HCT116 (cell line): Measurements from ENCODE around the gene CD320. TPM values are rescaled to one million over a fixed set of nuclear protein-coding genes. Genes with fewer than 3 reads are reported as not detected.
"Not testable (repeated sequence)": the region's sequence is repeated elsewhere in the genome, so short reads cannot be mapped to it uniquely, and the experiment has no call there.

Source experiments
- ATAC-seq: fragments of 200-7000 bp; cut with Tn5 transposase; 2 replicates; pipeline ENCODE4 v1.9.1; 2020; ENCODE audit warnings: mild to moderate bottlenecking, moderate library complexity
- BruUV-seq: library from RNA; stranded (reverse); fragments of 400-500 nt; replicated peaks from 2 replicates; lab custom pipeline; 2021; lab: Mats Ljungman, UMichigan
- CTCF ChIA-PET: fragments of 300-600 bp; sonication (Branson Sonifier 250); formaldehyde crosslinking; loops from one replicate; lab custom pipeline; 2021; ENCODE audit warnings: antibody characterized with exemption; lab: Charles Lee
- POLR2A ChIA-PET: fragments of 300-600, 350-600 bp; sonication (Branson Sonifier 250); formaldehyde crosslinking; loops from one replicate; lab custom pipeline; 2021; ENCODE audit warnings: antibody characterized with exemption; lab: Charles Lee
- RAD21 ChIA-PET, 2 experiments: fragments of 300-600 bp; sonication (Branson Sonifier 250); formaldehyde crosslinking; loops; one replicate each; lab custom pipeline; 2023; ENCODE audit warnings: low total read pairs in 2 of 2; ENCODE audit not compliant: uncharacterized antibody in 2 of 2, unreplicated experiment in 2 of 2, low non-redundant PET in 1 of 2; lab: Charles Lee
- DNase-seq: peaks from one replicate; pipeline ENCODE4 v3.0.0-alpha.2; 2010; ENCODE audit warnings: low read depth, low spot score
- H2AFZ ChIP-seq: fragments of 200-600 bp; shearing (Covaris generic), sonication (generic); 2 replicates; pipeline ENCODE4 v1.6.1; 2017; ENCODE audit warnings: low read depth, mixed run types, mixed read lengths, antibody characterized with exemption, low read length; ENCODE audit not compliant: poor library complexity, severe bottlenecking
- H3K27ac ChIP-seq: 2 replicates; pipeline ENCODE4 v1.5.1; 2012; ENCODE audit warnings: low read depth, low read length
- H3K27me3 ChIP-seq: fragments of 200-600 bp; sonication (generic); 2 replicates; pipeline ENCODE4 v1.6.1; 2016; ENCODE audit warnings: mixed run types, low read length, mixed read lengths; ENCODE audit not compliant: insufficient read depth
- H3K36me3 ChIP-seq, 2 experiments: fragments of 200-500 bp in 1 of 2; fragments of 200-600 bp in 1 of 2; sonication (Bioruptor generic) in 1 of 2; sonication (generic) in 1 of 2; 2 replicates each; pipeline versions ENCODE4 v1.5.1 to v1.6.1; 2014 to 2016; ENCODE audit warnings: low read length in 2 of 2, inconsistent platforms in 1 of 2, mixed read lengths in 1 of 2, mixed run types in 1 of 2; ENCODE audit not compliant: insufficient read depth in 2 of 2, control insufficient read depth in 1 of 2
- H3K4me1 ChIP-seq, 2 experiments: fragments of 200-600 bp in 1 of 2; sonication (generic) in 1 of 2; 2 replicates each; pipeline versions ENCODE4 v1.5.1 to v1.6.1; 2012 to 2017; ENCODE audit warnings: low read length in 2 of 2, inconsistent platforms in 1 of 2, mild to moderate bottlenecking in 1 of 2, mixed read lengths in 1 of 2, mixed run types in 1 of 2, moderate library complexity in 1 of 2; ENCODE audit not compliant: insufficient read depth in 2 of 2, control insufficient read depth in 1 of 2
- H3K4me2 ChIP-seq: fragments of 200-600 bp; sonication (generic); 2 replicates; pipeline ENCODE4 v1.6.1; 2017; ENCODE audit warnings: mixed run types, low read length, mixed read lengths
- H3K4me3 ChIP-seq, 2 experiments: fragments of 200-600 bp in 1 of 2; sonication (generic) in 1 of 2; replicated peaks in 1 of 2; 2 replicates each; pipeline ENCODE4 v1.5.1; 2011 to 2016; ENCODE audit warnings: low read length in 2 of 2, control low read depth in 1 of 2, low read depth in 1 of 2, mild to moderate bottlenecking in 1 of 2, mixed read lengths in 1 of 2, mixed run types in 1 of 2
- H3K79me2 ChIP-seq: fragments of 200-600 bp; sonication (generic); 2 replicates; pipeline ENCODE4 v1.6.1; 2017; ENCODE audit warnings: mild to moderate bottlenecking, mixed run types, low read length, moderate library complexity, mixed read lengths; ENCODE audit not compliant: insufficient read depth
- H3K9ac ChIP-seq: fragments of 200-600 bp; sonication (generic); 2 replicates; pipeline ENCODE4 v1.6.1; 2016; ENCODE audit warnings: low read length, mixed read lengths
- H3K9me2 ChIP-seq: fragments of 200-600 bp; sonication (generic), shearing (Covaris generic); 2 replicates; pipeline ENCODE4 v1.6.1; 2017; ENCODE audit warnings: mixed run types, mild to moderate bottlenecking, moderate library complexity; ENCODE audit not compliant: insufficient read depth
- H3K9me3 ChIP-seq, 2 experiments: fragments of 200-500 bp in 1 of 2; fragments of 200-600 bp in 1 of 2; sonication (Bioruptor generic) in 1 of 2; sonication (generic) in 1 of 2; 2 replicates each; pipeline ENCODE4 v1.6.1; 2014 to 2017; ENCODE audit warnings: low read length in 2 of 2, mixed read lengths in 2 of 2, inconsistent platforms in 1 of 2, low read depth in 1 of 2, mild to moderate bottlenecking in 1 of 2, mixed run types in 1 of 2, moderate library complexity in 1 of 2; ENCODE audit not compliant: control insufficient read depth in 1 of 2, insufficient read depth in 1 of 2
- H4K20me1 ChIP-seq: fragments of 200-600 bp; sonication (generic), shearing (Covaris generic); 2 replicates; pipeline ENCODE4 v1.6.1; 2017; ENCODE audit warnings: mixed run types, mild to moderate bottlenecking, moderate library complexity; ENCODE audit not compliant: insufficient read depth
- ATF3 ChIP-seq: IDR thresholded peaks from 2 replicates; pipeline ENCODE4 v1.6.1; 2012
- CBX3 ChIP-seq: IDR thresholded peaks from 2 replicates; pipeline ENCODE4 v1.6.1; 2012; ENCODE audit warnings: low read depth
- CEBPB ChIP-seq: IDR thresholded peaks from 2 replicates; pipeline ENCODE4 v1.6.1; 2012; ENCODE audit warnings: low read depth
- EGR1 ChIP-seq: IDR thresholded peaks from 2 replicates; pipeline ENCODE4 v1.6.1; 2012; ENCODE audit warnings: low read depth
- ELF1 ChIP-seq: IDR thresholded peaks from 2 replicates; pipeline ENCODE4 v1.6.1; 2012; ENCODE audit warnings: low read depth, borderline replicate concordance
- EZH2phosphoT487 ChIP-seq: fragments of 200-600 bp; IDR thresholded peaks from 2 replicates; pipeline ENCODE4 v1.6.1; 2018; ENCODE audit warnings: antibody characterized with exemption, borderline replicate concordance
- FOSL1 ChIP-seq: IDR thresholded peaks from 2 replicates; pipeline ENCODE4 v1.6.1; 2012; ENCODE audit warnings: low read depth
- JUND ChIP-seq: IDR thresholded peaks from 2 replicates; pipeline ENCODE4 v1.6.1; 2012
- POLR2A ChIP-seq: IDR thresholded peaks from 2 replicates; pipeline ENCODE4 v1.7.0; 2011; ENCODE audit warnings: borderline replicate concordance; ENCODE audit not compliant: insufficient read depth, insufficient read length; ENCODE audit errors: extremely low read depth
- RAD21 ChIP-seq: IDR thresholded peaks from 2 replicates; pipeline ENCODE4 v1.6.1; 2012; ENCODE audit warnings: low read depth, mild to moderate bottlenecking
- SIN3A ChIP-seq: IDR thresholded peaks from 2 replicates; pipeline ENCODE4 v1.6.1; 2012; ENCODE audit warnings: low read depth
- SP1 ChIP-seq: IDR thresholded peaks from 2 replicates; pipeline ENCODE4 v1.6.1; 2012; ENCODE audit warnings: low read depth
- ZFX ChIP-seq: fragments of 450-650 bp; IDR thresholded peaks from 2 replicates; pipeline ENCODE4 v1.6.1; 2017
- ZNF274 ChIP-seq: fragments of 200-500 bp; sonication (Bioruptor generic); IDR thresholded peaks from 2 replicates; pipeline ENCODE4 v1.6.1; 2014; ENCODE audit warnings: mild to moderate bottlenecking, low read depth, low read length, inconsistent platforms
- intact Hi-C: fragments of 100-400 bp; cut with micrococcal nuclease; formaldehyde crosslinking; loops from 2 replicates; pipeline ENCODE4 v1.10.0; 2022
- total RNA-seq: library from RNA; stranded (reverse); gene quantifications from one replicate; pipeline ENCODE4 v1.2.1, GENCODE V29; 2021; ENCODE audit not compliant: unreplicated experiment
- TF ChIP-seq, protein P1 (sequence below): IDR thresholded peaks from 2 replicates; pipeline ENCODE4 v1.6.1; 2012
- TF ChIP-seq, protein P2 (sequence below): IDR thresholded peaks from 2 replicates; pipeline ENCODE4 v1.6.1; 2011; ENCODE audit warnings: mild to moderate bottlenecking, low read length, moderate library complexity; ENCODE audit not compliant: insufficient replicate concordance; ENCODE audit errors: extremely low read depth

CD320 gene
- total RNA-seq, 1 experiment from 2014 or later: 86.2 TPM

GRCh38 chr19:8314981-8315640, 7.0 kb upstream of the CD320 start:
- H3K4me2 ChIP-seq, H3K27me3 ChIP-seq, H2AFZ ChIP-seq, H4K20me1 ChIP-seq, RAD21 ChIA-PET, H3K9ac ChIP-seq, H3K4me3 ChIP-seq, BruUV-seq, H3K27ac ChIP-seq, H3K9me3 ChIP-seq, ATAC-seq, DNase-seq, H3K9me2 ChIP-seq, CTCF ChIA-PET, intact Hi-C loops: not testable (repeated sequence)
- peaks cover 29% of the 10 kb centered on the region for H3K79me2 ChIP-seq
- peaks cover 19 to 40% of the 10 kb centered on the region in 2 experiments; a peak in 3 of 4 replicates for H3K36me3 ChIP-seq
- POLR2A ChIA-PET: interaction anchor here (0.7 kb wide), 2 partner anchors 48 to 1560 kb away, joined by 3 to 4 read pairs; no protein-coding TSS in a partner anchor
- peaks cover 4 to 13% of the 10 kb centered on the region in 2 experiments; a peak in 3 of 4 replicates for H3K4me1 ChIP-seq

DNA sequence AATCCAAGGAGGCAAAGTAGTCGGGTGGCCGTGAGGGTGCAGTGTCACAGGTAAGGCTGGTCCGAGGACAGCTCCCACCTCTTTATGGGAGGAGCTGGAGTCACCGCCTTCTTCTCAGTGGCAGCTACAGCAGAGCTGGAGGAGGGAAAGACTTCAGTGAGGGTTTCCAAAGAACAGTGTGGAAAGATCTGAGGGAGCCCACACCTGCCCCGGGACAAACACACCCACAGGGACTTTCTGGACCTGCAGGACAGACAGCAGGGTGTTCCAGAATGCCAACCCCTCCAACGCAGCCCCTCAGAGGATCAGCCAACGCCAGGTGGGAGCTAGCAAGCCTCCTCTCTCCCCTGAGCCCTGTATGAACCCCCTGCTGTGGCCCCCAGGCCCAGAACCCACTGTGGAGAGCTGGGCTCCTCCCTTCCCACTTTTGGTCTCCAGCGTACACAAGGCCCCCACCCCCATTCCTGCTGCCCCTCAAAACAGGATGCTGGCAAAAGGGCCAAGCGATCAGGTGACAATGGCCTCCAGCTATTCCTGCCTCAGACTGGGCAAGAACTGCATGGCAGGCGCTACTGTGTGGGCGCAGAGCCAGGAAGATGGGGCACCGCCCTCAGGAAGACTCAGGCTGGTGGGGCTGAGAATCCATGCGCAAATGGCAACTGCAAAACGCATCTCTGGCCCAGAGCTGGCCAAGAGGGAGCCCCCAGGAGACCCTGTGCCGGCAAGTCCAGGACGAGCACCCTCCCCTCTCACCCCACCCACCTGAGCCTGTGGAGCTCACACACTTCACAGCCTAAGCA, 3.5 kb upstream of the CD320 start:
- H3K27me3 ChIP-seq: no peaks in the 10 kb centered on the region
- H3K4me2 ChIP-seq: no peak overlapping the region
- H2AFZ ChIP-seq: no peak overlapping the region
- no peak overlapping the region for H3K9ac ChIP-seq
- no peak for DNase-seq
- no peak overlapping the region for H3K27ac ChIP-seq
- ChIA-PET CTCF (no interaction called here), RAD21 (no interaction called here), POLR2A (interaction anchor here (1.2 kb wide), 1 partner anchor 10 kb away, joined by 4 read pairs; the partner anchor contains the start of genes NDUFA7 and RPS28)
- no peak overlapping the region for H3K4me3 ChIP-seq
- H3K4me1 ChIP-seq: peaks cover 6 to 35% of the 10 kb centered on the region in 2 experiments
- H4K20me1 ChIP-seq: no peaks in the 10 kb centered on the region
- H3K79me2 ChIP-seq: peaks cover 13% of the 10 kb centered on the region
- H3K9me2 ChIP-seq: no peaks in the 10 kb centered on the region
- H3K36me3 ChIP-seq: peaks cover 19 to 36% of the 10 kb centered on the region in 2 experiments; a peak in 3 of 4 replicates
- intact Hi-C loops: no loop called here
- ATAC-seq: no peak
- no peaks in the 10 kb centered on the region for H3K9me3 ChIP-seq
- BruUV-seq: no TSS peak
- TF ChIP-seq EGR1 (no peak), ATF3 (no peak), JUND (no peak), SP1 (no peak), POLR2A (no peak), ZNF274 (no peak), FOSL1 (no peak), CEBPB (no peak), RAD21 (no peak), SIN3A (no peak), ZFX (no peak), ELF1 (no peak), EZH2phosphoT487 (no peak), CBX3 (no peak)
- TF ChIP-seq, protein P1, sequence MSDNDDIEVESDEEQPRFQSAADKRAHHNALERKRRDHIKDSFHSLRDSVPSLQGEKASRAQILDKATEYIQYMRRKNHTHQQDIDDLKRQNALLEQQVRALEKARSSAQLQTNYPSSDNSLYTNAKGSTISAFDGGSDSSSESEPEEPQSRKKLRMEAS: no peak
- TF ChIP-seq, protein P2, sequence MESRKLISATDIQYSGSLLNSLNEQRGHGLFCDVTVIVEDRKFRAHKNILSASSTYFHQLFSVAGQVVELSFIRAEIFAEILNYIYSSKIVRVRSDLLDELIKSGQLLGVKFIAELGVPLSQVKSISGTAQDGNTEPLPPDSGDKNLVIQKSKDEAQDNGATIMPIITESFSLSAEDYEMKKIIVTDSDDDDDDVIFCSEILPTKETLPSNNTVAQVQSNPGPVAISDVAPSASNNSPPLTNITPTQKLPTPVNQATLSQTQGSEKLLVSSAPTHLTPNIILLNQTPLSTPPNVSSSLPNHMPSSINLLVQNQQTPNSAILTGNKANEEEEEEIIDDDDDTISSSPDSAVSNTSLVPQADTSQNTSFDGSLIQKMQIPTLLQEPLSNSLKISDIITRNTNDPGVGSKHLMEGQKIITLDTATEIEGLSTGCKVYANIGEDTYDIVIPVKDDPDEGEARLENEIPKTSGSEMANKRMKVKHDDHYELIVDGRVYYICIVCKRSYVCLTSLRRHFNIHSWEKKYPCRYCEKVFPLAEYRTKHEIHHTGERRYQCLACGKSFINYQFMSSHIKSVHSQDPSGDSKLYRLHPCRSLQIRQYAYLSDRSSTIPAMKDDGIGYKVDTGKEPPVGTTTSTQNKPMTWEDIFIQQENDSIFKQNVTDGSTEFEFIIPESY: no peak
